MM.1S (cell line): ENCODE measurements around the gene TCEANC2.
"Not testable (repeated sequence)": the region's sequence is repeated elsewhere in the genome, so short reads cannot be mapped to it uniquely, and the experiment has no call there.

Experiments
- EZH2 ChIP-seq: fragments of 300-600 bp; sonication (generic); optimal IDR thresholded peaks from 2 replicates; pipeline ENCODE3; 2017; ENCODE audit warnings: low read depth, mild to moderate bottlenecking, antibody characterized with exemption, low read length, mixed read lengths
- EZH2phosphoT487 ChIP-seq: fragments of 300-600 bp; sonication (generic); IDR thresholded peaks from 2 replicates; pipeline ENCODE4 v1.6.1; 2018; ENCODE audit warnings: antibody characterized with exemption, low read length
- TF ChIP-seq, protein P1 (sequence below): fragments of 300-600 bp; sonication (generic); IDR thresholded peaks from 2 replicates; pipeline ENCODE4 v1.5.1; 2016; ENCODE audit warnings: antibody characterized with exemption, low read length, mixed read lengths

DNA sequence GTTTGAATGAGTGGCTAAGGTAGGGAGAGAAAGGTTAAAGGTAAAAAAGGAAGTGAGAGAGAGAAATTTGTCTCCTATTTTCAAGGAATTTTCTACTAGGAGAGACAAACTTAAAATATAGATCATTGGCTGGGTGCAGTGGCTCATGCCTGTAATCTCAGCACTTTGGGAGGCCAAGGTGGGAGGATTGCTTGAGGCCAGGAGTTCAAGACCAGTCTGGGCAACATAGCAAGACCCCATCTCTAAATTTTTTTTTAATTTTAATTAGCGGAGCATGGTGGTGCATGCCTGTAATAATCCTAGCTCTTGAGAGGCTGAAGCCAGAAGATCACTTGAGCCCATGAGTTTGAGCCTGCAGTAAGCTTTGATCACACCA lies 41.3 kb downstream of the TCEANC2 start:
- TF ChIP-seq, protein P1, sequence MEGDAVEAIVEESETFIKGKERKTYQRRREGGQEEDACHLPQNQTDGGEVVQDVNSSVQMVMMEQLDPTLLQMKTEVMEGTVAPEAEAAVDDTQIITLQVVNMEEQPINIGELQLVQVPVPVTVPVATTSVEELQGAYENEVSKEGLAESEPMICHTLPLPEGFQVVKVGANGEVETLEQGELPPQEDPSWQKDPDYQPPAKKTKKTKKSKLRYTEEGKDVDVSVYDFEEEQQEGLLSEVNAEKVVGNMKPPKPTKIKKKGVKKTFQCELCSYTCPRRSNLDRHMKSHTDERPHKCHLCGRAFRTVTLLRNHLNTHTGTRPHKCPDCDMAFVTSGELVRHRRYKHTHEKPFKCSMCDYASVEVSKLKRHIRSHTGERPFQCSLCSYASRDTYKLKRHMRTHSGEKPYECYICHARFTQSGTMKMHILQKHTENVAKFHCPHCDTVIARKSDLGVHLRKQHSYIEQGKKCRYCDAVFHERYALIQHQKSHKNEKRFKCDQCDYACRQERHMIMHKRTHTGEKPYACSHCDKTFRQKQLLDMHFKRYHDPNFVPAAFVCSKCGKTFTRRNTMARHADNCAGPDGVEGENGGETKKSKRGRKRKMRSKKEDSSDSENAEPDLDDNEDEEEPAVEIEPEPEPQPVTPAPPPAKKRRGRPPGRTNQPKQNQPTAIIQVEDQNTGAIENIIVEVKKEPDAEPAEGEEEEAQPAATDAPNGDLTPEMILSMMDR = not testable (repeated sequence)
- not testable (repeated sequence) for TF ChIP-seq EZH2phosphoT487, EZH2
